GM13977 (cell line): Measurements from ENCODE around the gene PCNX2.

Experiments used
- DNase-seq: peaks from one replicate; pipeline ENCODE4 v3.0.0; 2012; ENCODE audit warnings: low spot score
- in situ Hi-C: fragments of 300-500 bp; cut with MboI; formaldehyde crosslinking; loops from one replicate; pipeline ENCODE4 v1.12.0; 2022; ENCODE audit warnings: low sequenced_read_pairs, low pct_unique_long_range_greater_than_20kb, mixed read lengths, inconsistent platforms; ENCODE audit not compliant: unreplicated experiment
- TF ChIP-seq, protein P1 (sequence below): IDR thresholded peaks from 2 replicates; pipeline ENCODE4 v1.5.1; 2012; ENCODE audit warnings: mild to moderate bottlenecking, control low read depth; ENCODE audit not compliant: insufficient read depth; ENCODE audit errors: extremely low read depth, missing control alignments

PCNX2 gene

GRCh38 chr1:233338102-233338501 lies 42.6 kb upstream of the PCNX2 start:
- in situ Hi-C loops, result no loop called here
- no peak for DNase-seq

DNA sequence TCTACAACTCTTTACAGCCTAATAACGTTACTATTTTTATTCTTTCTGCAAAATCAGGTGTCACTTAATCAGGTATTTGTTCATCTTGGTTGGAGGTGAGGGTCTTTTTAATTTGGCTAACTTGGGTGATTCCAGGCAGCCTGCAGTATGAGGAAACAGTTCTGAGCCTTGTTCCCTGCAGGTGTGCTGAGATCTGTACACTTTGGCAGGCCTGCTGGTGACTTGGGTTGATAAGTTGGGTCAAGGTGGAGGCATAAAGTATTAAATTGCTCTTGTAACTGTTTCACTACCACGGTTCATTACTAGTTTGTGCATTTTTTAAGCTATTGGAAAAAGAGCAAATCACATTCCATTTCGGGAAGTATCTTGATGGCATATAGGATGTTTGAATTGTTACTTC lies 42.0 kb upstream of the PCNX2 start:
- DNase-seq, result no peak
- TF ChIP-seq, protein P1, sequence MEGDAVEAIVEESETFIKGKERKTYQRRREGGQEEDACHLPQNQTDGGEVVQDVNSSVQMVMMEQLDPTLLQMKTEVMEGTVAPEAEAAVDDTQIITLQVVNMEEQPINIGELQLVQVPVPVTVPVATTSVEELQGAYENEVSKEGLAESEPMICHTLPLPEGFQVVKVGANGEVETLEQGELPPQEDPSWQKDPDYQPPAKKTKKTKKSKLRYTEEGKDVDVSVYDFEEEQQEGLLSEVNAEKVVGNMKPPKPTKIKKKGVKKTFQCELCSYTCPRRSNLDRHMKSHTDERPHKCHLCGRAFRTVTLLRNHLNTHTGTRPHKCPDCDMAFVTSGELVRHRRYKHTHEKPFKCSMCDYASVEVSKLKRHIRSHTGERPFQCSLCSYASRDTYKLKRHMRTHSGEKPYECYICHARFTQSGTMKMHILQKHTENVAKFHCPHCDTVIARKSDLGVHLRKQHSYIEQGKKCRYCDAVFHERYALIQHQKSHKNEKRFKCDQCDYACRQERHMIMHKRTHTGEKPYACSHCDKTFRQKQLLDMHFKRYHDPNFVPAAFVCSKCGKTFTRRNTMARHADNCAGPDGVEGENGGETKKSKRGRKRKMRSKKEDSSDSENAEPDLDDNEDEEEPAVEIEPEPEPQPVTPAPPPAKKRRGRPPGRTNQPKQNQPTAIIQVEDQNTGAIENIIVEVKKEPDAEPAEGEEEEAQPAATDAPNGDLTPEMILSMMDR, result no peak
- in situ Hi-C loops, result no loop called here

More at GRCh38 chr1:233338102-233338501, 42.6 kb upstream of the PCNX2 start:
- TF ChIP-seq, protein P1, result no peak

DNA sequence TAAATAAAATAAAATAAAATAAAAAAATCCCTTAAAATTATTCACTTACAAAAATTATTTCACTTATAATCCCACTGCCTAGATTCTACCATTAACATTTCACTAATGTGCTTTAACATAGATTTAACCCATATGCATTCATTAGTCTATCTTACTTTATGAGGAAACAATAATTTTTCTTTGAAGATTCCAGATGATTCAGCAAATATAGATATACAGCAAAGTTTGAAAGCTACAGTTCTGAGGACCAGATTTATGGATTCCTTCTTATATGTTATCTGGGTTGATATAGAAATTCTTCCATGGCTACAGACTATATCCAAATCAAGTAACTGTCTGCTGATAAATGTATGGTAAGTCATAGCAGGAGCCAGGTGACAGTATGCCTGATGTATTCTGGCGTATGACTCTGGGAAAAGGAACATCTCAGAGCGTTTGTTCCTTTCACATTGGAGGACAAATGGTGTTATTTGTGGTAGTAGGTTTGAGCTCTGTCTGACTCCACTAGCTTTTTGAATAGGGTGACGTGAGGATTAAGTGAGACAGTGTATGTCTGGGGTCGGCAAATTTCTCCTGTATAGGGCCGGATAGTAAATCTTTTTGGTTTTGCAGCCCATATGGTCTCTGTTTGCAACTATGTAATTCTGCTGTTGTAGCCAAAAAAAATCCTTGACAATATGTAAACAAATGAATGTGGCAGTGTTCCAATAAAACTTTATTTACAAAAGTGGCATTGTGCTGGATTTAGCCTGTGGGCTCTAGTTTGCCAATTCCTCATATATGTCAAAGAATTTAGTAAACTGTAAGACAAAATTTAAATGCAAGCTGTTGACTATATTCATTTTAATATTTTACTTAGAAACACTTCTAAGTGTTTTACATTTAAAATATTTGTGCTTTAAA lies 41.3 kb upstream of the PCNX2 start:
- no peak for DNase-seq
- TF ChIP-seq, protein P1, result no peak
- in situ Hi-C loops, result no loop called here

DNA sequence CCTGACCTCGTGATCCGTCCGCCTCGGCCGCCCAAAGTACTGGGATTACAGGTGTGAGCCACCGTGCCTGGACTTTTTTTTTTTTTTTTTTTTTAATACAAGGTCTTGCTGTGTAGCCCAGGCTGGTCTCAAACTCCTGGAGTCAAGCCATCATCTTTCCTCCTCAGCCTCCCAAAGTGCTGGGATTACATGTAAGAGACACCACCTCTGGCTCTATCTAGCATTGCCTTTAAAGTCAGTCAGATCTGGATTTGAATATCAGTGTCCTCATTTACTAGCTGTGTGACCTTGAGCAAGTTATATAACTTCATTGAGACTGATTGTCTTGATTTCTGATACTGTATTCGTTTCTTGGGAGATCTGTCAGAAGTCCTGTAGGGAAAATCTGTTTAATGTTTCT lies 38.6 kb upstream of the PCNX2 start:
- TF ChIP-seq, protein P1, result no peak
- DNase-seq, result no peak
- in situ Hi-C loops, result no loop called here

DNA sequence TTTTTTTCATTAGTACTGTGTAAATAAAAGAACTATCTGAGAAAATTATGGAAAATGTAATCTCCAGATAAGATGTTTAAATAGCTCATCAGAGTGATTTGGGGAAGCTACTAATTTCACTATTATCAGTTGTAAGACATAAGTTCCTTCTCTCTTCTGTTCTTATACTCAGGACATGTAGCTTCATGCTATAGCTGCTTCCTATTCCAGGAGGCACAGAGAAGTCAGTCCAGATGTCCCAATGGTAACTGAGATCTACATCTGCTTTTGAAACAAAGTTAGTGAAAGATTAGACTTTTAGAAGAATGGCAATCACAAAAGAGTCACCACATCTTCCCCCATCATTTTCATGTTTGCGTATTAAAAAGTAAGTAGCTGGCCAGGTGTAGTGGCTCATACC lies 37.6 kb upstream of the PCNX2 start:
- no peak for DNase-seq
- in situ Hi-C loops, result no loop called here
- TF ChIP-seq, protein P1, result no peak

GRCh38 chr1:233331676-233332519 lies 36.4 kb upstream of the PCNX2 start:
- TF ChIP-seq, protein P1, result no peak
- DNase-seq, result no peak
- in situ Hi-C loops, result no loop called here
